B cell (primary cell): Measurements from ENCODE around the gene PIBF1. TPM values are rescaled to one million over a fixed set of nuclear protein-coding genes. Genes with fewer than 3 reads are reported as not detected.

Source experiments
- ATAC-seq: fragments of 200-7000 bp; cut with Tn5 transposase; one replicate; pipeline ENCODE4 v1.10.0; 2021; ENCODE audit warnings: low read depth, mild to moderate bottlenecking, moderate number of reproducible peaks, moderate library complexity
- CTCF ChIA-PET: fragments of 350-600 bp; sonication (Branson Sonifier 250); formaldehyde crosslinking; loops from one replicate; lab custom pipeline; 2021; ENCODE audit warnings: antibody characterized with exemption, inconsistent platforms; lab: Charles Lee
- POLR2A ChIA-PET: fragments of 350-600 bp; sonication (Branson Sonifier 250); formaldehyde crosslinking; loops from one replicate; lab custom pipeline; 2021; ENCODE audit warnings: antibody characterized with exemption; lab: Charles Lee
- DNase-seq: peaks from one replicate; pipeline ENCODE4 v3.0.0; 2013
- H2AFZ ChIP-seq: 2 replicates; pipeline ENCODE4 v1.6.1; 2012; ENCODE audit warnings: mild to moderate bottlenecking, low read depth, low read length; ENCODE audit not compliant: insufficient read depth, poor library complexity, severe bottlenecking
- H3K27ac ChIP-seq, 2 donors: 1 replicate in 1 of 2; 2 replicates in 1 of 2; pipeline ENCODE4 v1.5.1; 2012 to 2013; ENCODE audit warnings: low read length in 2 of 2, mild to moderate bottlenecking in 2 of 2, moderate library complexity in 1 of 2
- H3K27me3 ChIP-seq, 4 experiments: fragments of 200-600 bp in 1 of 4; sonication (generic) in 1 of 4; replicated peaks in 1 of 4; 1 replicate in 2 of 4; 2 replicates in 2 of 4; pipeline versions ENCODE4 v1.6.1 to v1.7.0; 2013 to 2016; ENCODE audit warnings: low read length in 3 of 4, mild to moderate bottlenecking in 2 of 4, mixed read lengths in 1 of 4, moderate library complexity in 1 of 4; ENCODE audit not compliant: insufficient read depth in 4 of 4, control insufficient read depth in 3 of 4; ENCODE audit errors: control extremely low read depth in 1 of 4
- H3K36me3 ChIP-seq, 2 experiments: replicated peaks in 1 of 2; 1 replicate in 1 of 2; 2 replicates in 1 of 2; pipeline versions ENCODE4 v1.6.1 to v1.7.1; 2013; ENCODE audit warnings: low read length in 1 of 2; ENCODE audit not compliant: insufficient read depth in 2 of 2, control insufficient read depth in 1 of 2; ENCODE audit errors: control extremely low read depth in 1 of 2, extremely low read depth in 1 of 2
- H3K4me1 ChIP-seq, 2 donors: fragments of 200-600 bp in 1 of 2; sonication (generic) in 1 of 2; 1 replicate in 1 of 2; 2 replicates in 1 of 2; pipeline versions ENCODE4 v1.5.1 to v1.6.1; 2013 to 2017; ENCODE audit warnings: low read length in 2 of 2; ENCODE audit not compliant: control insufficient read depth in 2 of 2, insufficient read depth in 2 of 2
- H3K4me2 ChIP-seq: replicated peaks from 2 replicates; pipeline ENCODE3; 2012; ENCODE audit warnings: mild to moderate bottlenecking, low read depth, low read length; ENCODE audit not compliant: poor library complexity, severe bottlenecking
- H3K4me3 ChIP-seq, 5 experiments: fragments of 200-600 bp in 1 of 5; sonication (generic) in 1 of 5; 1 replicate in 3 of 5; 2 replicates in 2 of 5; pipeline versions ENCODE4 v1.5.1 to v1.7.0; 2011 to 2016; ENCODE audit warnings: low read length in 4 of 5, mild to moderate bottlenecking in 4 of 5, low read depth in 2 of 5, control low read depth in 1 of 5, moderate library complexity in 1 of 5; ENCODE audit not compliant: insufficient read depth in 1 of 5; ENCODE audit errors: control extremely low read depth in 1 of 5, extremely low read depth in 1 of 5
- H3K79me2 ChIP-seq: fragments of 200-600 bp; sonication (generic); one replicate; pipeline ENCODE4 v1.6.0; 2016; ENCODE audit warnings: low read length; ENCODE audit not compliant: control insufficient read depth, insufficient read depth
- H3K9ac ChIP-seq: fragments of 200-600 bp; sonication (generic); 2 replicates; pipeline ENCODE4 v1.6.1; 2017; ENCODE audit warnings: mild to moderate bottlenecking, low read length, moderate library complexity
- H3K9me3 ChIP-seq, 3 donors: one replicate each; pipeline versions ENCODE4 v1.6.1 to v1.7.1; 2013; ENCODE audit warnings: low read length in 2 of 3; ENCODE audit not compliant: control insufficient read depth in 2 of 3, insufficient read depth in 1 of 3; ENCODE audit errors: control extremely low read depth in 1 of 3
- H4K20me1 ChIP-seq: 2 replicates; pipeline ENCODE4 v1.6.0; 2012; ENCODE audit warnings: mild to moderate bottlenecking, low read length; ENCODE audit not compliant: insufficient read depth, control insufficient read depth, poor library complexity, severe bottlenecking
- H3K27ac Mint-ChIP-seq: one replicate; pipeline ENCODE4 v1.8.0; 2021; ENCODE audit warnings: mixed read lengths
- H3K27me3 Mint-ChIP-seq: one replicate; pipeline ENCODE4 v1.8.0; 2021; ENCODE audit warnings: mixed read lengths
- H3K4me1 Mint-ChIP-seq: one replicate; pipeline ENCODE4 v1.8.0; 2021; ENCODE audit warnings: mixed read lengths
- H3K4me3 Mint-ChIP-seq: one replicate; pipeline ENCODE4 v1.8.0; 2021; ENCODE audit warnings: mixed read lengths
- H3K9me3 Mint-ChIP-seq: one replicate; pipeline ENCODE4 v1.8.0; 2022; ENCODE audit warnings: mixed read lengths; ENCODE audit not compliant: insufficient read depth
- CTCF ChIP-seq: fragments of 200-600 bp; IDR thresholded peaks from one replicate; pipeline ENCODE4 v1.8.0; 2022; ENCODE audit warnings: antibody characterized with exemption, mild to moderate bottlenecking
- EZH2 ChIP-seq: IDR thresholded peaks from 2 replicates; pipeline ENCODE4 v1.6.1; 2012; ENCODE audit warnings: borderline replicate concordance, low read depth, mild to moderate bottlenecking, moderate library complexity, low read length; ENCODE audit not compliant: insufficient read depth, poor library complexity, severe bottlenecking
- WGBS: methylation state at CpG from one replicate; pipeline ENCODE4 v1.1.5; 2013; ENCODE audit warnings: missing lambda C conversion rate; ENCODE audit not compliant: insufficient coverage; 5-methylcytosine and 5-hydroxymethylcytosine counted together
- intact Hi-C: fragments of 100-400 bp; cut with micrococcal nuclease; formaldehyde crosslinking; loops from one replicate; pipeline ENCODE4 v1.10.0; 2022
- polyA plus RNA-seq: library from polyadenylated mRNA; depleted of rRNA; stranded (reverse); fragments of >200 nt; gene quantifications from 2 replicates; pipeline ENCODE4 v1.2.3, GENCODE V29; 2012
- total RNA-seq, 2 donors: library from RNA; stranded (reverse); fragments of 120-200 nt in 1 of 2; gene quantifications; 1 replicate in 1 of 2; 2 replicates in 1 of 2; pipeline versions ENCODE4 v1.2.3 to v1.2.4, GENCODE V29; 2013 to 2022

The PIBF1 gene
- total and polyA plus RNA-seq, 2 donors (not counting 1 experiment from before 2014, with no cell fraction given), result 4.5 to 43.1 TPM

- POLR2A ChIA-PET, result no interaction called here
- Mint-ChIP-seq H3K4me3 (no peak overlapping the region), H3K27me3 (no peaks in the 10 kb centered on the region), H3K27ac (no peak overlapping the region), H3K4me1 (peaks cover 16% of the 10 kb centered on the region), H3K9me3 (peaks cover 5% of the 10 kb centered on the region)
- Histone ChIP-seq H3K36me3 (peaks cover 0 to 4% of the 10 kb centered on the region in 2 experiments), H3K9ac (no peak overlapping the region), H3K4me1 (peaks cover 7% of the 10 kb centered on the region in 2 donors), H4K20me1 (no peaks in the 10 kb centered on the region), H3K27me3 (no peaks in the 10 kb centered on the region), H3K4me2 (no peak overlapping the region), H3K9me3 (peaks cover 0 to 1% (median 0%) of the 10 kb centered on the region in 3 donors), H2AFZ (no peak overlapping the region), H3K27ac (no peak overlapping the region), H3K79me2 (no peaks in the 10 kb centered on the region), H3K4me3 (no peak overlapping the region)
- DNase-seq, result no peak
- no CpG with 5 or more reads among the region's 1 CpG for WGBS
- ATAC-seq, result no peak
- TF ChIP-seq CTCF, result no peak
- TF ChIP-seq EZH2, result no peak
- intact Hi-C loops, result no loop called here
- CTCF ChIA-PET, result no interaction called here
Measured at GRCh38 chr13:72959643-72960042, 177.7 kb downstream of the PIBF1 start.

GRCh38 chr13:72960114-72960513 lies 178.2 kb downstream of the PIBF1 start:
- Histone ChIP-seq H3K36me3 (peaks cover 0 to 4% of the 10 kb centered on the region in 2 experiments), H3K9ac (no peak overlapping the region), H3K27ac (no peak overlapping the region), H3K4me2 (no peak overlapping the region), H3K27me3 (no peaks in the 10 kb centered on the region), H3K79me2 (no peaks in the 10 kb centered on the region), H4K20me1 (no peaks in the 10 kb centered on the region), H2AFZ (no peak overlapping the region), H3K4me3 (no peak overlapping the region), H3K4me1 (peaks cover 7% of the 10 kb centered on the region in 2 donors), H3K9me3 (peaks cover 0 to 1% (median 0%) of the 10 kb centered on the region in 3 donors)
- Mint-ChIP-seq H3K9me3 (peaks cover 5% of the 10 kb centered on the region), H3K4me1 (peaks cover 16% of the 10 kb centered on the region), H3K27ac (no peak overlapping the region), H3K4me3 (no peak overlapping the region), H3K27me3 (no peaks in the 10 kb centered on the region)
- ChIA-PET CTCF (no interaction called here), POLR2A (no interaction called here)
- TF ChIP-seq EZH2 (no peak), CTCF (no peak)
- ATAC-seq, result no peak
- WGBS, result no CpG with 5 or more reads among the region's 4 CpGs
- DNase-seq, result no peak
- intact Hi-C loops, result no loop called here
